Superior temporal gyrus (tissue), 1 donor: Measurements from ENCODE around the gene DDR2.

Experiments used
- DNase-seq: peaks from one replicate; pipeline ENCODE4 v3.0.0-alpha.2; 2016; ENCODE audit errors: extremely low spot score

DDR2 gene

DNA sequence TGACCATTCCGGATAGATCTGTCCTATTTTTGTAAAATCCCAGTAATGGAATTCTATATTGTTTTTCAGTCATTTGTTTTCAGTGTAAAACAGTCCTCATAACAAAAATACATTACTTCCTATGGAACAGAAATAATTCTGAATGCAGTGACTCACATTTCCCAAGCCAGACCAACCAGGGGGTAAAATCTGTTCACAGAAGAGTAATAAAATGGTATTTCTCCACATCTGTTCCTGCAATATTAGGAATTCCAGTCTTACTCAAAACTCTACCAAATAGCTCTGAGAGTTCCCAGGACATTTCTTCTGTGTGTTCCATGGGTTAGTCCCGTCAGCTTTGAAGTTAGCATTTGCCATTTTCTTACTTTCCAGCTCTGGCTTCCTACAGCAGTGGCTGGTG lies 2.6 kb upstream of the DDR2 start:
- no peak for DNase-seq

DNA sequence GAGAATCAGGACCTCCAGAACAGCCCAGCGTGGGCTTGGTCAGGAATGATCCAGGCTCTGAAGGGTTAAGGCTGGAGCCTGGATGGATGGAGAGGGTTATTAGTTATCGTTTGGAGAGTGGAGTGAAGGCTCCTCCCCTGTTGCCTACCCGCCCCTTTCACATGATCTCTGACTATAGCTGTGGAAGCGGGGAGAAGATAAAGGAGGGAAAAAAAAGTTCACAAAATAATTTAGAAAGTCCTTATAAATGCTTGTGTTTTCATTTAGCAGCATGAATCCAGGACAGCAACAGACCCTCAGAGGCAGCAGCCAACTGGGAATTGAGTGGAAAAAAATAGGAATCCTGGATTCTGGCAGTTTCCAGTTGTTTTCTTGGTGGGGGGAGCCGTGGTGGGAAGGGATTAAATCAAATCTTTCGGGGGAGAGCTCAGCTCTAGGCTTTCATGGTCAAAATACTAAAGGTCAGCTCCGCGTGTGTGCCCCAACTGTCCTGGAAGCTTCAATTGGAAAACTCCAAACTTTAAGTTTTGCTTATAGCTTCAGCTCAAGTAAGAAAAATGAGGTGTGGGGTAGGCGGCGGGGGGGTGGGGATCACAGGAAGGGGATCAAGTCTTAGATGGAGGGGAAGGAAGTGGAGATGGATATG lies 595 bp upstream of the DDR2 start:
- DNase-seq, result no peak

DNA sequence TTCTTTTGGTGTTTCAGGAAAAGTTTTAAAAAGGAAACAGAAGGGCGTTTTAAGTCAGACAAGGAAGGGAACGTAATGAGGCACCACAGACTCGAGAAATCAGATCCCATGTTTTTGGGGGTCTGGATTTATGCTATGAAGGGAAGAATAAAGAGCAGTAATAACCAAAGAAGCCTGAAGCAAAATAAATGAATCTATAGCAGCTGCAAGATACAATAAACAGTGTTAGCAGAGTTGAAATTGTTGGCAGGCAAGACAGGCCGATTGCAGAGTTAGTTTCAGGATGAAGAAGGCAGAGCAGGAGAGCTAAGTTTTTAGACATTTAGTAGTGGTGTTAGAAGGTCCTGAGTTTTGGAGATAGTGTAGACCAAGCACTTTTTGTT lies 425 bp downstream of the DDR2 start:
- DNase-seq, result no peak

DNA sequence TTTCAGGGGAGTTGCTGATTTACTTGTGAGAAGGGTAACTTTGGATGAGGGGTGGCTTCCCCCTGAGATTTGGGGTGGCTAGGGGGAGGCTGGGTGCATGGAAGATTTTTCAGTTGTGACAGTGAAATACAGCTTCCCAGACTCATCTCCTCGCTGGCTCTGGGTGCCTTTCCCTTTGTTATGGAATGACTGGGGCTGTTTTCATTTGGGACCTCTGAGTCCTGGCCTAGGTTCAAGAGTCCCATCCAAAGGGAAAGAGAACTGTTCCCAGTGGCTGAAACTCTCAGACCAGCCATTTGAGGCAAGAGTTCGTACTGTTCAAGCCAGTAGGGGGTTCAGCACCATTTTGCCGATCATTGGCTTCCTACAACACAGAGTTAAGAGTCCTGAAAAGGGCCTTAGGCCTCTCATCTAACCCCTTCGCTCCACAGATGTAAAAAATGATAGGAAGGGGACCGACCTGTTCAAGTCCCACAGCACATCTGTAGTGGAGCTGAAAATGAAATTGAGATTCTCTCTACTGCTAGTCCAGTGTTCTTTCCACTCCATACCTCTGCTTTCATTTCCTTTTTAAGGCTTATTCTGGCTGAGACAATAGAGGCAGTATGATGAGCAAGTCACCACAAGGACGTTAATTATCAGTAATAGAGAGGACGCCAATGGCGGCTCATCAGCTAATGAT lies 958 bp downstream of the DDR2 start:
- no peak for DNase-seq

DNA sequence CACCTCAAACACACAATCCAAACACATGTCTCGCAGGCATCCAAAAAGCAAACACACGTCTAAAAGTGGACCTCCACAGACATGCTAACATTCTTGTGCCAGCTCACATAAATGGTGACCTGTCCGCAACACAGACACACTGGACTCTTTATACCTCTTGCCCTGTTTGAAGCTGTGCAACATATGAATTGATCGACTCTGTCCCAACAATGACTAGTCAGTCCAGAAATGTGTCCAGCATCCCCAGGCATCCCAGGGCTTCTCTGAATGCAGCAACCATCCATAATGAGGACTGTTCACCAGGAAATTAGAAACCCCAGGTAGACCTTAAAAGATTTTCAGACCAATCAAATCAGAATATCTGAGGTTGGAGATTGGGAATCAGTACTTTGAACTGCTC lies 3.2 kb downstream of the DDR2 start:
- no peak for DNase-seq

DNA sequence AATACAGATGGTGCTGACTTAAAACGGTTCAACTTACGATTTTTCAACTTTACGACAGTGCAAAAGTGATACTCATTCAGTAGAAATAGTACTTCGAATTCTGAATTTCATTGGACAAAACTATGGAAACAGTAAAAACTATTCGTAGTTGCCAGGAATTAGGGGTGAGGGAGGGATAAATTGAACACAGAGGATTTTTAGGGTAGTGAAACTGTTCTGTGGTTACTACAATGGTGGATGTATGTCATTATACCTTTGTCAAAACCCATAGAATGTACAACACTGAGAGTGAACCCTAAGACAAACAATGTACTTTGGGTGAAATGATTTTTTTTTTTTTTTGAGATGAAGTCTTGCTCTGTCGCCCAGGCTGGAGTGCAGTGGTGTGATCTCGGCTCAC lies 7.5 kb downstream of the DDR2 start:
- DNase-seq, result no peak

DNA sequence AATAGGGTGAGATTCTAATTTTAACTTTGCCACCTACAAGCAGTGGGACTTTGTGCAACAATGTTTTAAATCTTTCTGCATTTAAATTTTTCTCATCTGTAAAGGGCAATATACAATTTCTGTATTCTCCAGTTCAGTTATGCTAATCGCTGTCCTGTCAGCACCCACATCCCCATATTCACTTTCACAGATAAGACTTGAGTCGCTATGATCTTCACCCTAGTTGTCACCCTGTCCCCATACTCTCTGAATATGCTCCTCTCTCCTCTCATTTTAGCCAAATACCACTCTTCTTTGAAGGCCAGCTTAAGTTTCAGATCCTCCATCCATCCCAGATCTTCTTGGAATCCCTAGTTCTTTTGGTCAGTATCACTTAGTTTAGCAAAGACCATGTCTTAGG lies 8.8 kb downstream of the DDR2 start:
- no peak for DNase-seq

DNA sequence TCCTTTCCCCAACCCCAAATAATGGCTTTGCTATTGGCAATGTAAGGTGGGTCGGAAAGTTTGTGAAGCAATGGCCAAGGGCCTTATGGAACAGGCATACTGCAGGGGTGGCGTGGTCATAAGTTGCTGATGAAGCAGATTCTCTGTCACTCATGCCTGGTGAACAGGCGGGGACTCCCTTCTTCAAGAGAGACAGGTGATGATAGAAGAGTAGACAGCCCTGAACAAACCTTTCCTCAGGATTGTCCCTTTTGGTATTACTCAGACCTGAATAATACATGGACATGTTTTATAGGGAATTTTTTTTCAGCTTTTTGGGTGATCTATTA lies 12.7 kb downstream of the DDR2 start:
- DNase-seq, result no peak

DNA sequence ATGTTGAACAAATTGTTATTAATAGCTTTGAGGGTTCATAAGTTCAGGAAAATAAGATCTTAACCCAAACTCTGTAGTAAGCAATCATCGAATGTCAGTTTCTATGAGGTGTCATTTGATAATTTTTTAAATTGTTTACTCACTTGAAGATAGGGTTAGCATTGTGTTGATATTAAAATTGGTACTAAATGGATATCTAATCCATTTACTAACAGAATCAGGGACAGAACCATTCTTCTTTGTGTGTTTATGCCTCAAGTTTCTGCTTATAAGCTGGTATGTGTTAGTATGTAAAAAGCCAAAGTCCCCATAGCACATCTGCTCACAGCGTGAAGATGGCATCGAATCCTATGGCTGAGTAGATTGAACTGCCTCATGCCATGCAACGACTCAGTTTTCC lies 13.4 kb downstream of the DDR2 start:
- DNase-seq, result no peak

DNA sequence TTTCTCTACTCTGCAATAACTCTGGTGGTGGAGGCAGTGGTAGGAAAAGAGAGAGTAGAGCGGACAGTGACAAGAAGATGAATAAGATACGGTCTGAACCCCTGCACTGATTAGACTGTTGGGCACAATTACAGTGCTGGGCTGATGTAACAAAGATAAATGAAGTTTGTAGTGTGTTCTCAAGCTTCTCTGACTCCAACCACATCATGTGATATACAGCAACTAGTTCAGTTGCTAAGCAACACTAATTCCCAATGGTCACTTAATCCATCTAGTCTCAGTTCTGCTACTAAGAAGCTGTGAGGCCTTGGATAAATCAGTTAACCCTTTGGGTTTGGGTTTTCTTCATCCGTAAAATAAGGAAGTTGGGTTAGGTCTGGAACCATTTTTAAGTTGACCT lies 17.3 kb downstream of the DDR2 start:
- DNase-seq, result no peak

DNA sequence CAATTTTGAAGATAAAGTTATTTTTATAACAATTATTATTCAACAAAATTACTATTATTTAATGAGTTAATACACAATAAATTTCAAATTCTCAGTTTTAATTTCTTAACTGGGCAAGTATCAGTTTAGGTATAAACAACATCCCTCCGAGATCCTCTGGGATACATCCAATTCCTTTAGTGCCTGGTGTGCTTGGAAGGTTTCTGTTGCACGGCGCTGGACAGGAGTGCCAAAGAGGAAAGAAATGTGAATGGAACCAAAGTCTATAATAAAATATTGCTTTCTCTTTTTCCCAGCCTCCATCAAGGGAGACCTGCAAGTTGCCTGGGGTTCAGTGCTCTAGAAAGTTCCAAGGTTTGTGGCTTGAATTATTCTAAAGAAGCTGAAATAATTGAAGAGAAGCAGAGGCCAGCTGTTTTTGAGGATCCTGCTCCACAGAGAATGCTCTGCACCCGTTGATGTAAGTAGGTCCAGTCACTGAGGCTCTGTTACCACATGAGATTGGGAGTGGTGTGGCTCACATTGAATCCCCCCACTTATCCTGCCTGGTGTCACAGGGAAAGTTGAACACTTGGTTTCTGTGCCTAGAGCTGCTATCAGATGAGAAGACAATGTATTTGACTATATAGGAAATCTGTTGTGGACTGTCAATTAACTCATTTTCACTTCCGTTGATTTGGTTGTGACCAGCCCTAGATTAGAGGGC lies 22.8 kb downstream of the DDR2 start:
- no peak for DNase-seq

DNA sequence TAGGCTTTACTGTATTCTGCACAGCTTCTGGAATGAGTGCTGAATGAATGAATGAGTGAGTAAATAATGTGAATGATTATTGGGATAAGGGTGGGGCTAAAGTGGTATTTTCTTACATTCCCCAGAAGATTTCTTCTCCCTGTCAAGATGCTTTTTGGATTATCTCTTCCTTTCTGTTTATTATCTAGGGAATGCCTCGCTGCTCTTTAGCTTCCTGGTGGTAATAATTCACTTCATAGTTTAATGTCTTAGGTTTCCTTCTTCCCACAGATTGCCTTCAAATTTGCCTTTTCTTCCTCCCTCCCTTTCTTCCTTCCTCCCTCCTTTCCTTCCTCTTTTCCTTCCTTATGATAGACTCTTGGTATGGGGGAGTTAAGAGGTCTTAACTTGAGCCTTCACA lies 24.0 kb downstream of the DDR2 start:
- no peak for DNase-seq

DNA sequence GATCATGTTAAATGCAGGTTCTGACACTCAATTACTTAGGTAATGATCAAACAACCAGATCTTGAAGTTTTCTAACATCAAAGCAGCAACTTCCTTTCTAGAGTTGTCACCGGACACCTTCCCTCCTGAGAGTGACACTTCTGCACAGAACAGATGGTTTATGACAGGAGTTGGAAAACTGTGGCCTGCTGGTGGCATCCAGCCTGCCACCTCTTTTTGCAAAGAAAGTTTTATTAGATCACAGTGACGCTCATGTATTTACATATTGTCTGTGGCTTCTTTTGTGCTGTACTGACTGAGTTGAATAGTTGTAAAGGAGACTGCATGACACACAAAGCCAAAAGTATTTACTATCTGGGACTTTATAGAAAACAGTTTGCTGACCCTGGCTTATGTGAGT lies 28.3 kb downstream of the DDR2 start:
- DNase-seq, result no peak

DNA sequence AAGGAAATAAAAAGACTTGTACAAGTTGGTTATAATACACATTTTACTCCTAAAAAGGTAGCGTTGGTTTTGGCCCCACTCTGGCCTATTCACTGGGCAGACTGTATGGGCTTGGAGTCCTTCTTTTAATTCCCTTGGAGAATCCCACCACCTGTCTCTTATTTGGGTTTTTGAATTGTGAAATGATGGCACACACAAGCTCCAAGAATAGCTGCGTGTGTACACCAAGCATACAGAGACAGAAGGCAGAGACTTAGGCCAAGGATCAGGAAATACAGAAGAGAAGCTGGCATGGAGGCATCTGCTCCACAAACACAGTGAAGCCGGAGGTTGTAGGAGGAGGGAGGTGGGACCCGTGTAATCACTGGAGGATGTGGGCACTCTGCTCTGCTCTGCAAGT lies 29.1 kb downstream of the DDR2 start:
- no peak for DNase-seq

DNA sequence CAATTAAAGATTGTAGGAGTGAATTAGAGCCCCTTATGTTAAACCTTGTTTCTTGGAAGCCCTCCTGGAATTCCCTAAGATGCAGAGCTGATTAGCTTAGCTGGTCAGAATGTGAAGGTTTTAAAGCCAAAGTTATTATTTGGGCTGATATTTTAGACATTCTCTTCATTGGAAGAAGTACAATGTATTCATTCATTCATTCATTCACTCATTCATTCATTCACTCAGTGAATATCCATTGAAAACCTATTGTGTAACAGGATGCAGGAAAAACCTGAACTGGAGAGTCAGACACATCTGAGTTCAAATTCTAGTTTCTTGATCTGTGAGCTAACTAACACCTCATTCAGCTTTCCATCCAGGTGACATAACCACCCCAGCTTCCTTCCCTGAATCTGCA lies 29.7 kb downstream of the DDR2 start:
- DNase-seq, result no peak

DNA sequence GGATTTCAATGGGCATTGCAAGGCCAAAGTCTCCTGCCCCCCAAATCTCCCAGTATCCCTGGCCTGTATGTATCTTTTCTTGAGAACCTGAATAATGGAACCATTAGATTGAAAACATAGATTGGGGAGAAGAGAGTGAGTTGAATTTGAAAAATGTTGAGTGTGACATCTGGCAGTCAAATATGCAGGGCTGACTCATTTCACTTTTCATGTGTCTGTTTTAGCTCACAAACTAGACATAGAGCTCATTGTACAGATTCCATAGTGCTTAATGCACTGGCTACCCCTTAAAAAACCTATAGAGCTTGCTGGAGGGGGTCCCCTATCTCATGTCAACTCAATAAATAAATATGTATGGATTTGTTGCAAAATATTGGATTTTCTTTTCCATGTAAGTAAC lies 30.8 kb downstream of the DDR2 start:
- no peak for DNase-seq

DNA sequence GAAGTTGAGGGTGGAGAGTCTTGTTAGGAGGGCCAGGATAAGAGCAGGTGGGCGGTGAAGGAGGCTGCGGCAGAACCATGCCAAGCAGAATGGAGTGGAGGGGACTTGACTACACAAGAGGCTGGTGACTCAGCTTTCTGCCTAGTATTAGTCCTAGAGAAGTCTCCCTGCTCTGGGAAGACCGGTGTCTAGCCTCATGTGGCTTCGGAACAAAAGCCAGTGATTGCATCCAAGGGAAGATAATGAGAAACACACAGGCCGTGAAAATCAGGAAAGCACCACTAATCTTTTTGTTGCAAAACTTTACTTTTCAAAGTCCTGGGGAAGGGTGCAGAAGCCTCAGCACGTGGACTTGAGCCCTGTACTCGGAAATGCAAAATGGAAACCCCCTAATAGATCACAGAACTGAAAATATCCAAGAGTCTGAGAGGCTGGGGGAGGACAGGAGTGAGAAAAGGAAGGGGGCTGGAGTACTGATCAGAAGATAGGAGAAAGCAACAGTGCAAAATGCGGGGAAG lies 31.4 kb downstream of the DDR2 start:
- no peak for DNase-seq

DNA sequence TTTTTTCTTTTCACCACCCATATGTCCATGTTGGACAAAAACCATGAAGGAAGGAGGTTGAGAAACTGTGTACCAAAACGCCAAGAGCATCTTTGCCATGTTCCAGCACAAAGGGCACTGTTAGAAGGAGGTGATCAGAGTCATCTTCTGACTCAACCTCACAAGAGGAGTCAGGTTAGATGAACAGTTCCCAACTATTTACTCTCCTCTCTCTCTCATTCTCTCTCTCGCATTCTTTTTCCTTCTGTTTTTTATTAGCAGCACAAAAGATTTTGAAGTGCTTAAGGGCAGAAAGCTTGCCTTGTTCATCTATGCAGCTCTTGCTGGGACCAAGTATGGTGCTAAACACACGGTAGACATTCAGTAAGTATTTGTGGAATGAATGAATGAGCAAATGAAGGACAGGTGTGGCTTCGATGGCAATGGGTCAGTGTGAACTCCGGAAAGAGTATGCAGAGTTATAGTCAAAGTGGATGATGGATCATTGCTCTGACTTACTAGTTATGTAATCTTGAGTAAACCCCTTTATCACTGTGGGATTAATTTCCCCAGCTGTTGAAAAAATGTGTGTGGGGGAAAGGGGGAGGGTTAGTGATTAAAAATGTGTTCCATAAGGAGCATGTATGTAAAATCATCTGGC lies 33.9 kb downstream of the DDR2 start:
- DNase-seq, result no peak

DNA sequence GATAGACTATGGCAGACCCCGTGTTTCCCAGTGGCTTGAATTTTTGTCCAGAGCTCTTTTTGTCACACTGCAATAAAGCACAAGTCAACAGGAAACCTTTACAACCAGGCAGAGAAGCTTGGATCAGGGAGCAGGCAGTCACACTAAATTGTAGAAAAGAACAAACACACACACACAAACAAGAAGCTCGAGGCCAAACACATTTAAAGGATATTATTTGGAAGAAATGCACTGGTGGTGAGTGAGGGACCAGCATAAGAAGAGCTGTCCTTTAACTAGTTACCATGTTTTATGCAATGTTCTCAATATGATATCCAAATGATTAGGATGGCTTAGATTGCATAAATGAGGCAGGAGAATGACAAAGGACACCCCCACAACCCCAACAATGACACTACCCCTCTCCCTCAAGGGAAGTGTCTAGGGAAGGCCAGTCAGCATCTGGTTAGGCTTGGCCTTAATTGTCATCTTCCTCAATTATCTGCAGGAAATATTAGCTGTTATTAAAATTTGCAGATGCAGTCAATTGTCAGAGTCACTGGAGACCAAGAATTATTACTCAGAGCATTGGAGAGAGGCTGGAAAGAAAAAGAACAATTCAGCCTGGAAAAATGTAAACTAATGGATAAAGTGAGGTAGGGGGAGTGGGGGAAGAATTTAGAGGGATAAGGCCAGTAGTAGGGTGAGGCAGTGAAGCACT lies 35.3 kb downstream of the DDR2 start:
- no peak for DNase-seq

DNA sequence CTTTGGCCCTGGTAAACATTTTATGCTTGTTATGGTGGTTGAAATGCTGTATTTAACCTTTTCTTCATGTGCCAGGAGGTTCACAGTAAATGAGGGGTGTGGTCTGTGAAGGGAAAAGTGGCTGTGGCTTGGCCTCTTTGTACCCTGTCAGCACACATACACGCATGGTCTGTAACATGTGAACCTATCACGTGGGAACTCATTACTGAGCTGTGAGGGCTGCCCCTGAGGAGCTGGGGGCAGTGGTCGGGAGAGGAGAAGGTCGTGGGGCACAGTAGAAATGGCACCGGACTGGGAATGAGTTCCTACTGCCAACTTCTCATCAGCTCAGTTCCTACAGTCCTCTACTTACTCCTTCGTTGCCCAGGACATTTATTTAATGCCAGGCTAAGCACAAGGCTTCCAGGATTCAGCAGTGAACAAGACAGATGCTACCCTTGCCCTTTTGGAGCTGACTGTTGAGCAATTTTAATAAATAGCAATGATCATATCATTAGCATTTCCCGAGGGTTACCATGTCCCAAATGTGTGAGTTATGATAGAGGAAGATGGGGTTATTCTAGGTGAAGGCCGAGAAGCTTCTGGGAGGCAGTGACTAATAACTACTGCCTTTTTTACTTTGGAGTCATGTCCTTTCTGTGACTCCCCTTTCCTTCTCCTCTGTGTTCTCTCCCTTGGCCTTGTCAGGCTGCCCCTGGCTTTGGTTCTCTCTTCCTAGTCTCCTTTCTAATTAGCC lies 38.8 kb downstream of the DDR2 start:
- DNase-seq, result no peak

DNA sequence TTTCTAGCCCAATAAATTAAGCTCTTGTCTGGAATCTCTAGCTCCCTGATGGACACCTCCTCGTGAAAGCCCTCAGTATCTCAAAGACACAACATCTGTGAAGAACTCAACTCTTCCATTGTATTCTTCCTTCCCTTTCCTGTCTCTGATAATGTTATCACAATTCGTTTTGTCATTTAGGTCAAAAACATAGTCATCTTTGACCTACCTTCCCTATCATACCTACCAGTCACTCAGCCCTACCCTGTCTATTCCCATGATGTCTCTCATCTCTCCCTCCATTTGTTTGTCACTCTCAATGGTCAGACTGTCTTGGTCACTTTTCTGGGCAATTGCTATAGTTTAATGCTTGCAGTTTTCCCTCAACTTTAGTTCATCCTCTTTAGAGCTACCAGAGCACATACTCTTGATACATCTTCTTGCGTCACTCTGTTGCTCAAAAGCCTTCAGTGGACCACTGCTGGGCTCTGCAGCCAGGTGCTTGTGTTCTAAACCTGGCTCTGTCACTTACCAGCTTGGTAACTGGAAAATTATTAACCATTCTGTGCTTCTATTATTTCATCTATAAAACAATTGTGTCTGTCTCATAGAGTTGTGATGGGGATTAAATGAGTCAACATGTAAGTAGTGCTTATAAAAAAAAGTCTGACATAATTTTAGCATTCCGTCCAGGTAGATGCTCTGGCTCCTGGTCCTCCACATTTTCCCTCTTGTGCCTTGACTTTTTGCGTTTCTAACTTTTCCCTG lies 39.6 kb downstream of the DDR2 start:
- no peak for DNase-seq
